Astrocyte of the spinal cord (primary cell): ENCODE data around the gene MCAM.

ENCODE experiments used
- DNase-seq: peaks from one replicate; pipeline ENCODE4 v3.0.0; 2011; ENCODE audit warnings: low read depth, low spot score
- H3K4me3 ChIP-seq: 2 replicates; pipeline ENCODE4 v1.5.1; 2011; ENCODE audit warnings: low read depth, mild to moderate bottlenecking, low read length, moderate library complexity
- in situ Hi-C: cut with HindIII; loops from 2 replicates; pipeline ENCODE4 v1.10.0; 2017; ENCODE audit warnings: low sequenced_read_pairs
- TF ChIP-seq, protein P1 (sequence below): IDR thresholded peaks from 2 replicates; pipeline ENCODE4 v1.5.1; 2012; ENCODE audit warnings: low read depth, mild to moderate bottlenecking, low read length, inconsistent platforms

Gene MCAM

GRCh38 chr11:119337581-119338317 is 20.8 kb upstream of the MCAM start:
- TF ChIP-seq, protein P1, sequence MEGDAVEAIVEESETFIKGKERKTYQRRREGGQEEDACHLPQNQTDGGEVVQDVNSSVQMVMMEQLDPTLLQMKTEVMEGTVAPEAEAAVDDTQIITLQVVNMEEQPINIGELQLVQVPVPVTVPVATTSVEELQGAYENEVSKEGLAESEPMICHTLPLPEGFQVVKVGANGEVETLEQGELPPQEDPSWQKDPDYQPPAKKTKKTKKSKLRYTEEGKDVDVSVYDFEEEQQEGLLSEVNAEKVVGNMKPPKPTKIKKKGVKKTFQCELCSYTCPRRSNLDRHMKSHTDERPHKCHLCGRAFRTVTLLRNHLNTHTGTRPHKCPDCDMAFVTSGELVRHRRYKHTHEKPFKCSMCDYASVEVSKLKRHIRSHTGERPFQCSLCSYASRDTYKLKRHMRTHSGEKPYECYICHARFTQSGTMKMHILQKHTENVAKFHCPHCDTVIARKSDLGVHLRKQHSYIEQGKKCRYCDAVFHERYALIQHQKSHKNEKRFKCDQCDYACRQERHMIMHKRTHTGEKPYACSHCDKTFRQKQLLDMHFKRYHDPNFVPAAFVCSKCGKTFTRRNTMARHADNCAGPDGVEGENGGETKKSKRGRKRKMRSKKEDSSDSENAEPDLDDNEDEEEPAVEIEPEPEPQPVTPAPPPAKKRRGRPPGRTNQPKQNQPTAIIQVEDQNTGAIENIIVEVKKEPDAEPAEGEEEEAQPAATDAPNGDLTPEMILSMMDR = no peak
- in situ Hi-C loops = no loop called here
- peak; percentile 74 for DNase-seq

GRCh38 chr11:119336744-119337469 is 20.0 kb upstream of the MCAM start:
- in situ Hi-C loops = no loop called here
- no peak overlapping the region for H3K4me3 ChIP-seq
- no peak for DNase-seq
- TF ChIP-seq, protein P1 = no peak

More at GRCh38 chr11:119337581-119338317, 20.8 kb upstream of the MCAM start:
- no peak overlapping the region for H3K4me3 ChIP-seq

GRCh38 chr11:119335655-119336543 is 19.0 kb upstream of the MCAM start:
- TF ChIP-seq, protein P1 = no peak
- in situ Hi-C loops = no loop called here
- no peak overlapping the region for H3K4me3 ChIP-seq
- no peak for DNase-seq

DNA sequence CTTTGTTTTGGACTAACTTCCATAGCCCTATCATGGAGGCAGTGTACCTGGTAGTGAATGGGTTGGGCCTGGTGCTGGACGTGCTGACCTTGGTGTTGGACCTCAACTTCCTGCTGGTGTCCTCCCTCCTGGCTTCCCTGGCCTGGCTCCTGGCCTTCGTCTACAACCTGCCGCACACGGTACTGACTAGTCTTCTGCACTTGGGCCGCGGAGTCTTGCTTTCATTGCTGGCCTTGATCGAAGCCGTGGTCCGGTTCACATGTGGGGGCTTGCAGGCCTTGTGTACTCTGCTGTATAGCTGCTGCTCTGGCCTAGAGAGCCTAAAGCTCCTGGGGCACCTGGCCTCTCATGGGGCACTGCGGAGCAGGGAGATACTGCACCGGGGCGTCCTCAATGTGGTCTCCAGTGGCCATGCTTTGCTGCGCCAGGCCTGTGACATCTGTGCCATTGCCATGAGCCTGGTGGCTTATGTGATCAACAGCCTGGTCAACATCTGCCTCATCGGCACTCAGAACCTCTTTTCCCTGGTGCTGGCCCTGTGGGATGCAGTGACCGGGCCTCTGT is 18.2 kb upstream of the MCAM start:
- in situ Hi-C loops = no loop called here
- DNase-seq = no peak
- H3K4me3 ChIP-seq = peak overlapping the region; percentile 65
- TF ChIP-seq, protein P1 = no peak

DNA sequence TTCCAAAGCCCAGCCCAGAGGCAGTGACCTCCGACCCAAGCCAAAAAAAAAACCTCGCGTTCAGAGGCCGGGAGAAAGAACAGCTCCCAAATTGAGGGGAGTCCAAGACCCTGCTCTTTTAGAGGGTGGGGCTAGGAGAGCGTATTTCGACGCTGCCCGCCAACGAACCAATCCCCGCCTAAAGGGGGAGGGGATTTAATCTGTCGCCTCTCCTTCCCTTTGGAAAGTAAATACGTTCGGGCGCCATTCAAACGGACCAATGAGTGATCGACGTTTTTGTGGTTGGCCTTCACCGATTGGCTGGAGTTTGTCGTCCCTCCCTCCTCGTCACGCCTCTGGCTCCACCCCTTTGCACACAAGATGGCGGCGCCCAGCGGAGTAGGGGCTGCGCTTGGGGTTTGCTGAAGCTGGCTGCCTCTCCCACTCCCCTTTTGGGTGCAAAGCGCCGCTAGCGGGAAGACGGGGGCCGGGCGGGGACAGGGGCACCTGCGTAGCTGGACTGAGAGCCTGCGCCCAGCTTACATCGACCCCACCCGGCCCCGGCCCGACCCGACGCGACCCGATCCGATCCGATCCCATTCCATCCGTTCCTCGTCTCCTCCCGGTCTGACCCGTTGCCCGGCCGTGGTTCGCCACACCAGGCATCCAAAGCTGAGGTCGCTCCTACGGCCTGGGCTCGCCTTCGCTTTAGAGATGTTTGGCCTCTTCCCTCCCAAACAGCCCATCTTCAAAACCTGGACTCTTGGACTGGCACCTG is 17.4 kb upstream of the MCAM start, which contains the start of gene RNF26:
RNF26 (plus strand) TSS at position 354 of the 757 bp plus-strand sequence. CDS start 596 bp downstream, outside the sequence.
- TF ChIP-seq, protein P1 = no peak
- peak; percentile 98 for DNase-seq
- in situ Hi-C loops = no loop called here
- H3K4me3 ChIP-seq = peak within 1 kb of the TSS; percentile 65
